Left ventricle myocardium superior (tissue), 1 donor: ENCODE results near the gene SGCA. TPM values are rescaled to one million over a fixed set of nuclear protein-coding genes. Genes with fewer than 3 reads are reported as not detected.

Experiments
- ATAC-seq: fragments of 200-7000 bp; cut with Tn5 transposase; one replicate; pipeline ENCODE4 v1.9.1; 2020; ENCODE audit warnings: mild to moderate bottlenecking, moderate library complexity
- DNase-seq: peaks from one replicate; pipeline ENCODE4 v3.0.0-alpha.2; 2020
- intact Hi-C: fragments of 100-400 bp; cut with micrococcal nuclease; formaldehyde crosslinking; loops from one replicate; pipeline ENCODE4 v1.11.0; 2022
- total RNA-seq: library from RNA; stranded (reverse); fragmentation: NEBNext Ultra II Directional; extraction: Animal tissue kit (Norgen Biotek cat#: 25700); gene quantifications from one replicate; pipeline ENCODE4 v1.2.1, GENCODE V29; 2021
- donor health status: DM: no; HTN: yes; CAD: no; lungs with severe emphysema.

SGCA gene
- total RNA-seq, 1 donor from 2014 or later: 155 TPM

GRCh38 chr17:50199803-50200456 lies 34.1 kb downstream of the SGCA start:
- intact Hi-C loops: loop anchor here (5.0 kb wide), 1 partner anchor 72 kb away; the partner anchor contains the start of gene TMEM92
- ATAC-seq (peak; percentile 91), DNase-seq (peak; percentile 93)

GRCh38 chr17:50200457-50201275 lies 34.9 kb downstream of the SGCA start:
- ATAC-seq (peak; percentile 83), DNase-seq (peak; percentile 93)
- intact Hi-C loops: loop anchor here (5.0 kb wide), 1 partner anchor 72 kb away; the partner anchor contains the start of gene TMEM92

- intact Hi-C loops: loop anchor here (5.0 kb wide), 1 partner anchor 71 kb away; the partner anchor contains the start of gene TMEM92
- peak; percentile 84 for DNase-seq
- ATAC-seq: peak; percentile 48
These were observed 35.6 kb downstream of the SGCA start, which contains the start of gene COL1A1 for GRCh38 chr17:50201276-50201854. TSS of gene COL1A1 (minus strand) at chr17:50201631. CDS start at chr17:50201513, 118 bp downstream.

GRCh38 chr17:50203086-50203485 lies 37.3 kb downstream of the SGCA start:
- DNase-seq: no peak
- ATAC-seq: no peak
- intact Hi-C loops: loop anchor here (5.0 kb wide), 1 partner anchor 69 kb away; the partner anchor contains the start of gene TMEM92

- ATAC-seq (no peak), DNase-seq (no peak)
- intact Hi-C loops: loop anchor here (5.0 kb wide), 1 partner anchor 69 kb away; the partner anchor contains the start of gene TMEM92
These were observed 38.0 kb downstream of the SGCA start for GRCh38 chr17:50203604-50204345.

GRCh38 chr17:50204431-50204830 lies 38.6 kb downstream of the SGCA start:
- intact Hi-C loops: loop anchor here (5.0 kb wide), 1 partner anchor 68 kb away; the partner anchor contains the start of gene TMEM92
- DNase-seq: no peak
- ATAC-seq: no peak

- no peak for ATAC-seq
- no peak for DNase-seq
- intact Hi-C loops: no loop called here
These were observed 39.5 kb downstream of the SGCA start for GRCh38 chr17:50205111-50205962.

- DNase-seq (no peak), ATAC-seq (no peak)
- intact Hi-C loops: no loop called here
These were observed 40.2 kb downstream of the SGCA start for GRCh38 chr17:50205963-50206505.

GRCh38 chr17:50206604-50207293 lies 40.9 kb downstream of the SGCA start:
- no peak for ATAC-seq
- intact Hi-C loops: no loop called here
- DNase-seq: peak; percentile 73

GRCh38 chr17:50207315-50207714 lies 41.5 kb downstream of the SGCA start:
- no peak for ATAC-seq
- no peak for DNase-seq
- intact Hi-C loops: no loop called here

GRCh38 chr17:50207792-50208567 lies 42.2 kb downstream of the SGCA start:
- DNase-seq (no peak), ATAC-seq (no peak)
- intact Hi-C loops: no loop called here

- intact Hi-C loops: no loop called here
- no peak for ATAC-seq
- no peak for DNase-seq
These were observed 42.8 kb downstream of the SGCA start for GRCh38 chr17:50208611-50209061.

- intact Hi-C loops: no loop called here
- ATAC-seq (no peak), DNase-seq (no peak)
These were observed 43.3 kb downstream of the SGCA start for GRCh38 chr17:50209133-50209471.

GRCh38 chr17:50209472-50210239 lies 43.9 kb downstream of the SGCA start:
- ATAC-seq (peak; percentile 93), DNase-seq (peak; percentile 91)
- intact Hi-C loops: no loop called here

- peak; percentile 75 for DNase-seq
- intact Hi-C loops: no loop called here
- ATAC-seq: peak; percentile 56
These were observed 44.7 kb downstream of the SGCA start for GRCh38 chr17:50210240-50211225.
